Activated CD4-positive, alpha-beta T cell treated with anti-CD3 and anti-CD28 coated beads, Interleukin-2, amount 50 U/mL, for 48 hours (primary cell): ENCODE results near the gene CLSTN2.

Source experiments
- DNase-seq, 2 experiments: peaks; one replicate each; pipeline ENCODE4 v3.0.0-alpha.2; 2020

CLSTN2 gene

GRCh38 chr3:140530131-140530530 is 595.1 kb downstream of the CLSTN2 start:
- DNase-seq, result no peak

DNA sequence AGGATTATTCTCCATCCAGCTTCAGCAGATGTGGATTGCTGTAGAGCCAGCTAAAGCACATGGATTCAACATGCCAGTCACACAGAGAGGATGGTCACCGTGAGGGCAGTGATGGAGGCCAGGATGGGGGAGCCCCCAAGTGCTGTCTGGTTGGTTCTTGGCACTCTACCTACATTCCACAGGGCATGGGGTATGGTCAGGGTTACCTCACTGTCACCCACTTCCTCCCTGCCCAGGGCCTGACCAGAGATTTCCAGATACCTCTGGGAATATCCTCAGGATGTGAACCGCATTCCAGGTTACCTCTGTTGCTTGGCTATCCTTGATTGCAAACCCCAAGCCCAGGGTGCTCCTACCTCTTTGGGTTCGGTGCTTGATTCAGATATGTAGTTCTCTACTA is 595.6 kb downstream of the CLSTN2 start:
- no peak for DNase-seq

GRCh38 chr3:140532793-140533330 is 597.9 kb downstream of the CLSTN2 start:
- no peak for DNase-seq

- DNase-seq, result no peak
Observed at GRCh38 chr3:140536926-140537726, 602.1 kb downstream of the CLSTN2 start.

DNA sequence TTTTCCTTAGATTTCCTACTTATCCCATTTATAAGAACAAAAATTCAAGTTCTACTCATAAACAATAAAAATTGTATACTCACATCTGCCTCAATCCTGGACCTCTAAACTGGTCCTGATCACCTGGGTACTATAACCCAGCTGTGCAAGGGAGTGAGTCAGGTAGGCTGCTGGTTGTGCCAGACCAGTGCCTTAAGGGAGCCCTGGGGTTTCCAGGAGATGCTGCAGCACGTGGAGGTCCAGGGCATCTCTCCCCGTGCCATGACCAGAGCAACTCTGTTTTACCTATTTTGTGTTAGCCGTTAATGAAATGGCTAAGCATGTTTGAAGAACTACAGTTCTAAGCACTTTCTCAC is 602.7 kb downstream of the CLSTN2 start:
- no peak for DNase-seq

DNA sequence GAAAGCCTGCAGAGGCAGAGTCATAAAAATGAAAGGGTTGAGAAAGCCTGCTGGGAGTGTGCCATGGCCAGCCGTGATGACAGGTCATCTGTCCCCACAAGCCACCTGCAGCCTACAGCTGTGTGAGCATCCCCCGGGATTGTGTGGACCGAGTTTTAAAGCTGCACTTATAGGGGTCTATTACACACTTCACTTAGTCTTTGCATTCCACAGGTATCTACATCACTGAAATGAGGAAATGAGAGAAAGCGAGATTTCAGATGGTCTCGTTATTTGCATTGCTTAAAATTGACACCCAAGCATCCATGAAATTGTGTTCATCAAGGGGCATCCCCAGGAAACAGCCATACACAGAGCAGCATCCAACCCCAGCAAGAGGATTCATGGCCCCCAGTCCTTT is 605.3 kb downstream of the CLSTN2 start:
- no peak for DNase-seq

DNA sequence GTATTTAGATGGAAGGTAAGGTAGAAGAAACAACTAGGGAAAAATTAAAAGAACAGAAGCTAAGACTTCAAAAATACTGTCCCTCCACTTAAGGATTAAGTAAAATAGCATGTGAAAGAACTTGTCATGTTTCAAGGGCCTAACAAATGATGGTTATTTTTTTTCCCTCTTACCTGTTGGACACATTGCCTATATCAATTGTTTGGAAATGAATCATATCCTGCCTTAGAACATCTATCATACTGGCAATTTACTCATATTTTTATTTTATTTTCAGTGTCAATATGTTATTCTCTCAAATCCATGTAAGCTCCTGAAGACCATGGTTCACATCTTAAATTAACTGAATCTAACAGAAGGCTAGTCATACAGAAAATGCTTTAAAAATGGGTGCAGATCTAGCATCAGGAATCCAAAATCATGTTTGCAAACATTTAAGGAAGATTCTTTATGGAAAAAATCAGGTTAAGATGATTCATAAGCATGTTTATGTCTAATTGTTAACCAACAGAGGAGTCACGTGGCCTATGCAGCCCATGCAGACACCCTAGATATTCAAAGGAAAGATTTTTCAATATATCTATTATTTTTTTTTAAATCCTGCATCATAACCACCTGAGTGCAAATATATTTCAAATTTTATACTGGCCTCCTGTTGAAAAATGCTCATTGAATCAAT is 607.1 kb downstream of the CLSTN2 start:
- DNase-seq, result no peak

DNA sequence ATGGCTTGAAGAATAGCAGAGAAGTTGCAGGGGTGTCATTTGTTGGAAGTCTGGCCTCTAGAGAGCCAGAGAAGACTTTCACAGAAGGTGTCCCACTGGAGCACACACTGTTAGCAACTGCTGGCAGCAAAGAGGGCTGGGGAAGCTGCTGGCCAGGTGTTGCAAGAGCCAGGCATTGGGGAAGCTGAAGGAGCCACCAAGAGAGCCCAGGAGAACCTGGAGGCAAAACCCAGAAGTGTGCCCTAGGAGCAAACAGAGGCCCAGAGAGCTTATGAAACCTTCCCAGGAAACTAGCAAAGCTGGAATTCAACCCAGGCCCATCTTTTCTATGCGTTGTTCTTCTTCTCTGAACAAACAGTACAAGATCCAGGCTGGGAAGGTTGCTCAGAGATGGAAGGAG is 610.2 kb downstream of the CLSTN2 start:
- DNase-seq, result no peak

GRCh38 chr3:140545756-140546155 is 610.8 kb downstream of the CLSTN2 start:
- no peak for DNase-seq

- DNase-seq, result no peak
Observed at GRCh38 chr3:140546649-140547048, 611.7 kb downstream of the CLSTN2 start.

- DNase-seq, result no peak
Observed at GRCh38 chr3:140552403-140552802, 617.4 kb downstream of the CLSTN2 start.

GRCh38 chr3:140552898-140553297 is 617.9 kb downstream of the CLSTN2 start:
- no peak for DNase-seq

GRCh38 chr3:140553591-140553990 is 618.6 kb downstream of the CLSTN2 start:
- DNase-seq, result no peak

DNA sequence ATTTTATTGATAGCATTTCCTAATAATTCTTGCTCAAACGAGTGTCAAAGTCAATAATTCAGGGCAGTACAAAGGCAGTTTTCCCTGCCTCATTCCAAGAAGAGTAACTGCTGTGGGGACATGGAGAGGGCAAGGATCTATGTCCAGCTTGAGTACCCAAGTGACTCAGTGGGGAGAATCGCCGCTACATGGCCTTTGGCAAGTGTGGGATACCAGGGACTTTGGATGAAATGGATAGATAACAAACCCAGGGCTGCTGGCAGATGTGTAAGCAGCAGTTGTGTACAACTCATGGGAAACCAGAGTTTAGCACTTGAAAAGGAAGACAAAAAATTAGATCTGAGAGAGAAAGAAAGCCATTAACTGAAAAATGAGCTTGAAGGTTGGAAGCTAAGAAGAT is 620.7 kb downstream of the CLSTN2 start:
- no peak for DNase-seq

GRCh38 chr3:140557476-140557875 is 622.5 kb downstream of the CLSTN2 start:
- no peak for DNase-seq

- no peak for DNase-seq
Observed at GRCh38 chr3:140559546-140559945, 624.6 kb downstream of the CLSTN2 start.

GRCh38 chr3:140563206-140563760 is 628.3 kb downstream of the CLSTN2 start:
- no peak for DNase-seq

DNA sequence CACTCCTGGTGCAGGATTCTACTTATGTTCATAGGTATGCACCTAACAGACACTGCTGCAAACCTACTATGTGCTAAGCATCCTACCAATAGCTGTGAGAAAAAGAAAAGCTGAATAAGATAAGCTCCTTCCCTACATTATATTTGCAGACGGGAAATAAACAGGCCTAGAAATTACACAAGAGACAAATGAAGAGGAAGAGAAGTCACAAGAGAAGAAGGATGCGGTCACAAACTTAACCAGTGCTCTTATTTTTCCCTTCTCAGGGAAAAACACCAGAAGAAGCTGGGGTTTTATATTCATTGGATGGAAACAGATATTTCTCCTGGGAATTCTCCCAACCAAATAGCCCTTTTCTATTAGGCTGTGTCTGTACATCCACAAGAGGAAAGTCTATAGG is 633.1 kb downstream of the CLSTN2 start:
- DNase-seq, result no peak

DNA sequence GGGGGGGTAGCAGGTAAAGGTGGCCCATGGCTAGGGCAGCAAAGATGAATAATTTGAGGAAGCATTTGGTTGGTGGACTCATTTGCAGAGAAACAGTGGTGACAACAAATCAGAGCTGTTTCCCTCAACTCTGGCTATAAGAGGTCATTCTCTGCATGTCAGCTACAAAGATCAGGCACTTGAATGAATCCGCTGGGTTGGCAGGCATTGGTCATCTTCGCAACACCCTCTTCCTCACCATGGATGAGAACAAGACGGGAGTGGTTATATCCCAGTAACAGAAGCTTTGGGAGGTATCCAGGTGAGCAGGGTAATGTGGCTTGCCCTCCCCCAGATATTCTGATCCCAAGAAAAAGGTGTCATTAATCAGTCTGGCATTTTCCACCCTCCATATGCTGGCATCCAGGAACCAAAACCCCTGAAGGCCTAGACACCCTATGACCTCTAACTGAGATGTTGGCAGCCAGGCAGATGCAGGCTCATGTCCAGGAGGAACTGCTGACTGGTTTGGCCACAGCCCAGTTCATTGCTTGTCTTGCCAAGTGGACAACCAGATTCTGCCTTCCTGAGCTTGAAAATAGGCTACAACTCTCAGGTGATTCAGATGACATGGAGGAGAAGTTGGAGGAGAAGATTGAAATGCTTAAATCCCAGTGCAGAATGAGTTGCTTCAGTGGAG is 634.0 kb downstream of the CLSTN2 start:
- no peak for DNase-seq

- DNase-seq, result no peak
Observed at GRCh38 chr3:140570602-140571001, 635.6 kb downstream of the CLSTN2 start.

GRCh38 chr3:140571836-140572235 is 636.9 kb downstream of the CLSTN2 start:
- DNase-seq, result no peak

GRCh38 chr3:140572334-140572733 is 637.3 kb downstream of the CLSTN2 start:
- no peak for DNase-seq

DNA sequence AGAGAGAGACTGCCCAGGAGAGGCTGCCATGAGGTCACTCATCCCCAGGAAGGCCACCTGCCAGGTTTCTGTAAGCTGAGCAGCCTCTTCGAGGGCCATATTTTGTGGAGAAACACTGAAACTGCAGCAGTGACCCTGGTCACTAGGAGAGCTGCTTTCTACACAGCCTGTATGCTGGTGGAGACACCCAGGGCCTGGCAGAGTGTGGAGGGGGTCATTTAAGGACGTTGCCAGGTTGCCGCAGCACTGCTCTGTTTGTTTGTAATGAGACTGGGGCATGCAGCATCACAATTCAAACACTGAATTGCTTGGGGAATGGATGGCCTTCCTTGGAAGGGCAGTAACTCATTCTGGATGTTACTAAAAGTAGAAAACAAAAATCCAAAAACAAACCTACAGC is 638.0 kb downstream of the CLSTN2 start:
- DNase-seq, result no peak

GRCh38 chr3:140574375-140574774 is 639.4 kb downstream of the CLSTN2 start:
- DNase-seq, result no peak
